ENCODE results near the gene TSHZ2.

TSHZ2 gene

GRCh38 chr20:53101992-53102760 lies 130.0 kb downstream of the TSHZ2 start:
- no peaks in the 10 kb centered on the region for H4K20me1 ChIP-seq
- no peaks in the 10 kb centered on the region for H3K27me3 ChIP-seq
- H3K36me3 ChIP-seq = no peaks in the 10 kb centered on the region
- H3K27ac ChIP-seq = no peak overlapping the region
- H3K4me3 ChIP-seq = no peak overlapping the region
- H3K9ac ChIP-seq = no peak overlapping the region
- TF ChIP-seq Cebpa-rat (IDR thresholded peaks at IDR 0.05) = no peak
- peaks cover 0 to 12% (median 0%) of the 10 kb centered on the region in 11 experiments; a peak in 8 of 22 replicates for H3K9me3 ChIP-seq (replicated peaks in 1 of 11)
- H3K4me2 ChIP-seq = no peak overlapping the region
- H3K4me1 ChIP-seq = peaks cover 0 to 9% (median 0%) of the 10 kb centered on the region in 10 experiments; a peak in 2 of 20 replicates

GRCh38 chr20:53103124-53103523 lies 131.0 kb downstream of the TSHZ2 start:
- no peak for TF ChIP-seq Cebpa-rat (IDR thresholded peaks at IDR 0.05)
- H3K9ac ChIP-seq = no peak overlapping the region
- H3K27me3 ChIP-seq = no peaks in the 10 kb centered on the region
- H3K27ac ChIP-seq = no peak overlapping the region
- no peak overlapping the region; a peak in 1 of 22 replicates for H3K4me2 ChIP-seq
- H4K20me1 ChIP-seq = no peaks in the 10 kb centered on the region
- H3K4me3 ChIP-seq = no peak overlapping the region
- no peaks in the 10 kb centered on the region for H3K36me3 ChIP-seq
- peaks cover 0 to 12% (median 0%) of the 10 kb centered on the region in 11 experiments; a peak in 8 of 22 replicates for H3K9me3 ChIP-seq (replicated peaks in 1 of 11)
- H3K4me1 ChIP-seq = peaks cover 0 to 9% (median 0%) of the 10 kb centered on the region in 10 experiments; a peak in 2 of 20 replicates

DNA sequence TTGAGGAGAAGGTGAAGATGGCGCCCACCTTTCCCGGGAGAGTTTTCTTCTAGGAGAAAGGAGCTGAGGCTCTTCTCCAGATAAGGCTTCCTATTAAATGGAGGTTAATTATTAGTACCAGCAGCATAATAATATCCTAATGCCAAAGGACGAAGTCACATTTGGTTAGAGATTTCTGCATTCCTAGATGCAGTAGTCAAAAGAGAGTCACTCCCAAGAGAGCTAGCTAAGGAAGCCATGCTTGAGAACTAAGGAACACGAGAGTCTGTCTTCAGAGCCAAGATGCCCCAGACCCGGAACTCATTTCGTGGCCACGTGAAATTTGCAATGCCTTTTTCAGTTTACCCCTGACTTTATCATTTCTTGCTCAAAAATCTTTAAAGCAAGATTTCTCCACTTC lies 132.7 kb downstream of the TSHZ2 start:
- no peak overlapping the region for H3K4me2 ChIP-seq
- H3K27me3 ChIP-seq = no peaks in the 10 kb centered on the region
- no peak overlapping the region for H3K27ac ChIP-seq
- H3K4me1 ChIP-seq = peaks cover 0 to 9% (median 0%) of the 10 kb centered on the region in 10 experiments; a peak in 2 of 20 replicates
- no peaks in the 10 kb centered on the region for H4K20me1 ChIP-seq
- H3K36me3 ChIP-seq = no peaks in the 10 kb centered on the region
- no peak overlapping the region for H3K9ac ChIP-seq
- TF ChIP-seq Cebpa-rat (IDR thresholded peaks at IDR 0.05) = no peak
- no peak overlapping the region for H3K4me3 ChIP-seq
- H3K9me3 ChIP-seq (replicated peaks in 1 of 11) = peaks cover 0 to 2% (median 0%) of the 10 kb centered on the region in 11 experiments; a peak in 5 of 22 replicates

DNA sequence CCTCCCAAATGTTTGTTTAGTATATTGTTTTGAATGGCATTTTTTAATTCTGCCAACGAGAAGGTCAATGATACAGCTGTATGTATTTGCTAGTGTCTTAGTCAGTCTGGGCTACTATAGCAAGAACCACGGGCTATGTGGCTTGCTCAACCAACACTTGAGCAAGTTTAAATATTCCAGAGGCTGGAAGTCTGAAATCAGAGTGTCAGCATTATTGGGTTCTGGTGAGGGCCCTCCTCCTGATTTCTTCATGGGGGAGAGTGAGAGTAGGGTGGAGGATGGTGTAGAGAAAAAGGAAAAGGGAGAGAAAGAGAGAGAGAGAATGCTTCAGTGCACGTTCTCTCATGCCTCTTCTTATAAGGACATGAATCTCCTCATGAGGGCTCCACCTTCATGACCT lies 144.6 kb downstream of the TSHZ2 start:
- Histone ChIP-seq H3K9me3 (replicated peaks in 1 of 11) (peaks cover 0 to 15% (median 9%) of the 10 kb centered on the region in 11 experiments; a peak in 8 of 22 replicates), H4K20me1 (no peaks in the 10 kb centered on the region), H3K27me3 (no peaks in the 10 kb centered on the region), H3K9ac (no peak overlapping the region), H3K4me1 (no peaks in the 10 kb centered on the region), H3K36me3 (no peaks in the 10 kb centered on the region), H3K4me3 (no peak overlapping the region), H3K4me2 (no peak overlapping the region), H3K27ac (no peak overlapping the region)
- no peak for TF ChIP-seq Cebpa-rat (IDR thresholded peaks at IDR 0.05)

DNA sequence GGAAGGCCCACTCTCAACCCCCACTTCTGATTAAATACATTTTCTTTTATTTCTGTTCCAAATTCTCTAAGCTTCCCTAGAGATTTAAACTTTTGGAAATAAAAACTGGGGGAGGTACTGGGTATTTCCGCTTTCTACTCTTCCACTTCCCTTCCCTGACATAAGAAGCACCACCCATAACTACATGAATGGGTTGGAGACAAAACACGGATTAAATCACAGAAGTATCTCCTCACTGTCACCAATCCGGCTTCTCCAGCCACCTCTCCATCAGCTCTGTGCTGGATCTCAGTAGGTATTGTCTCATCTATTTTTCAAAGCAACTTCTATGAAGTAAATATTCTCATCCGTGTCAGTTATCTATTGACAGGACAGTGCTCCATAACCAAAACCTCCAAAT lies 150.7 kb downstream of the TSHZ2 start:
- no peaks in the 10 kb centered on the region for H3K36me3 ChIP-seq
- no peak overlapping the region for H3K4me3 ChIP-seq
- no peaks in the 10 kb centered on the region for H4K20me1 ChIP-seq
- peak overlapping the region in 2 of 11 experiments; percentile 3 to 5; a peak in 2 of 22 replicates for H3K4me2 ChIP-seq
- H3K27ac ChIP-seq = no peak overlapping the region
- no peak overlapping the region for H3K9ac ChIP-seq
- peaks cover 0 to 3% (median 0%) of the 10 kb centered on the region in 10 experiments; a peak in 1 of 20 replicates for H3K4me1 ChIP-seq
- no peaks in the 10 kb centered on the region for H3K27me3 ChIP-seq
- no peak for TF ChIP-seq Cebpa-rat (IDR thresholded peaks at IDR 0.05)
- no peaks in the 10 kb centered on the region for H3K9me3 ChIP-seq (replicated peaks in 1 of 11)

DNA sequence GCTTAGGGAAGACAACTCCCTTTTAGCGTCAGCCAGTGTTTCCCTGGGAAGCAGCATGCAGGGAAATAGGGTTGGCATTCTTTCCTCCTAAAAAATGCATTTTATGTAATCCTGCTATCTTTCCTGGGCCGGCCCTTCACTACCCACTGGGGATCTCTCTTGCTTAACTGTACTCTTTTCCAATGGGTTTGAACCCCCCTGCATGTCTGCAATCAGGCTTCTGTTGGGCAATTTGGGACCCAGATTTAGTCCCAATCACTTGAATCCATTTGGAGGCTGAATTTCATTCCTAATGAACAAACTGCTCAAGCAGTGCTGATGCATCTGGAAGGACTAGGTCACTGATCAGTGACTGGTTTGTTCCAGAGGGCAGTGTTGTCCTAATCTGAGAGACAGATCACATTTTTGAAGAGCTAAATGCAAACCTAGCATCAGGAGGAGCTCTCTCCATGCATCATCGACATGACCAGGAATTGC lies 152.0 kb downstream of the TSHZ2 start:
- Histone ChIP-seq H3K9ac (no peak overlapping the region), H3K4me3 (no peak overlapping the region), H3K4me1 (peaks cover 0 to 3% (median 0%) of the 10 kb centered on the region in 10 experiments; a peak in 1 of 20 replicates), H4K20me1 (no peaks in the 10 kb centered on the region), H3K27me3 (no peaks in the 10 kb centered on the region), H3K9me3 (replicated peaks in 1 of 11) (no peaks in the 10 kb centered on the region), H3K4me2 (no peak overlapping the region), H3K27ac (no peak overlapping the region), H3K36me3 (no peaks in the 10 kb centered on the region)
- no peak for TF ChIP-seq Cebpa-rat (IDR thresholded peaks at IDR 0.05)

- Histone ChIP-seq H3K27me3 (no peaks in the 10 kb centered on the region), H4K20me1 (no peaks in the 10 kb centered on the region), H3K4me3 (no peak overlapping the region), H3K4me1 (peaks cover 0 to 3% (median 0%) of the 10 kb centered on the region in 10 experiments; a peak in 1 of 20 replicates), H3K27ac (no peak overlapping the region), H3K36me3 (no peaks in the 10 kb centered on the region), H3K9ac (no peak overlapping the region), H3K9me3 (replicated peaks in 1 of 11) (no peaks in the 10 kb centered on the region), H3K4me2 (no peak overlapping the region)
- no peak for TF ChIP-seq Cebpa-rat (IDR thresholded peaks at IDR 0.05)
These were observed 152.6 kb downstream of the TSHZ2 start for GRCh38 chr20:53124803-53125202.

DNA sequence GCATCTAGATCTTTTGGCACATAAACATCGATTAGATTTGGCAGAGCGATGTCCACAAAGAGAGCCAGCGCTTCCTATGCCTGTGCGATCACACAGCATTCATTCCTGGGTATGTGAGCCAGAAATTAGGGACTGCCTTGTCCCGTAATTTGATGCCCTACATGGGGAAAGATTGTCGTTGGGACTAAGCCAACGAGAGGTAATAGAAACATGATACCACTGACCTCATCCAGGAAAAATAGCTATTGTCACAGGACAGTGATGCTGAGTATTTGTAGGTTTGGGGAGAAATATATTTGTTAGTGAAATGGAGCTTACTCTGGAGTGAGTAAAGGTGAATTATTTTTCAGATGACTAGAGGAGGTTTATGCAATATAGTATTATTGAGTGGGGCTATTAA lies 154.0 kb downstream of the TSHZ2 start:
- Histone ChIP-seq H3K4me2 (no peak overlapping the region), H3K27ac (no peak overlapping the region), H3K4me1 (peaks cover 0 to 6% (median 0%) of the 10 kb centered on the region in 10 experiments; a peak in 2 of 20 replicates), H3K4me3 (no peak overlapping the region), H3K27me3 (no peaks in the 10 kb centered on the region), H4K20me1 (no peaks in the 10 kb centered on the region), H3K9me3 (replicated peaks in 1 of 11) (no peaks in the 10 kb centered on the region), H3K9ac (no peak overlapping the region), H3K36me3 (no peaks in the 10 kb centered on the region)
- no peak for TF ChIP-seq Cebpa-rat (IDR thresholded peaks at IDR 0.05)

- Histone ChIP-seq H3K9ac (no peak overlapping the region), H3K4me3 (no peak overlapping the region), H4K20me1 (no peaks in the 10 kb centered on the region), H3K27ac (no peak overlapping the region), H3K9me3 (replicated peaks in 1 of 11) (no peaks in the 10 kb centered on the region), H3K27me3 (no peaks in the 10 kb centered on the region), H3K4me2 (no peak overlapping the region), H3K36me3 (no peaks in the 10 kb centered on the region), H3K4me1 (peaks cover 0 to 6% (median 0%) of the 10 kb centered on the region in 10 experiments; a peak in 2 of 20 replicates)
- no peak for TF ChIP-seq Cebpa-rat (IDR thresholded peaks at IDR 0.05)
These were observed 154.9 kb downstream of the TSHZ2 start for GRCh38 chr20:53127027-53127426.

Measured in BLaER1 treated with 17β-estradiol and CSF1 and Interleukin-3, amounts not matched to agents 10 nM and 100 nM (cell line).